Inflammatory macrophage treated with lipopolysaccharide for 1 hour (primary cell): ENCODE results near the gene SLC4A4.
A peak's percentile ranks its signal among the peaks of the same experiment; 100 is the strongest.

Source experiments
- DNase-seq, 2 donors: peaks; one replicate each; pipeline ENCODE4 v3.0.0-alpha.2; 2020 to 2022

SLC4A4 gene

GRCh38 chr4:71338846-71339593, at the start of gene SLC4A4:
Gene SLC4A4 (plus strand): TSS chr4:71339020.
- DNase-seq: peak; percentile 2 to 3

DNA sequence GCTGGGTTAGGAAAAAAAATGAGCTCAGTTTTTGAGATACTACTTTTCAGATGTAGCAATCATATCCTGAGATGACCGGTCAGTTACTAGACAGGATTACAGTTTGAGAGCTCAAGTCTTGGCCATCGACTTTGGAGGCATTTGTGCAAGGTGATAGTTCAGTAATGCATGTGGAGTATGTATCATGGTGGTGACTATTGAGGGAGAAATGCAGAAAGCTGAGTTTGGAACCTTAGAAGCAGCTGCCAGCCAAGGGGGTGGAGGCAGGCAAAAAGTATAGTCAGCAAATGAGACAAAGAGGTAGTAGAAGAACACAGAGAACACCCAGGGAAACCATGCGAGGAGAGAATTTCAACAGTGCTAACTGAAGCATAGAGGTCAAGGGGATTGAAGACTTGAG, 48.7 kb upstream of the SLC4A4 start:
- no peak for DNase-seq

- no peak for DNase-seq
Observed at GRCh38 chr4:71290476-71290875, 48.3 kb upstream of the SLC4A4 start.

DNA sequence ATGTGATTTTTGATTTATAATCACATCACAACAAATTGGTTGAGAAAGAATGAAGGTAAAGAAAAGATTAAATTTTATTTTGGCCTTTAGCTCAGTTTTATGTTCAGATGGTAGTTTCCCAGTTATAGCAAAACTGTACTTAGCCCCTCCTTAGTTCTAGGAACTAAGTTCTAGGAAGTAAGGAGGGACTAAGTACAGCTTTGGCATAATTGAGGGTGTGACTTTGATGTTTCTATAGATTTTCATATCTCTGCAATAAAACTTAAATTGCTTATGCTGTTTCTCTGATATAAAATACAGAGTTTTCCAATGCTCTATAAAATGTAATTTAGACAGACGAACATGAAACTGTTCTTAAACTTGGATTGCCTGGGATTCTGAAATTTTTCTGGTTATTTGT, 46.6 kb upstream of the SLC4A4 start:
- DNase-seq: no peak

DNA sequence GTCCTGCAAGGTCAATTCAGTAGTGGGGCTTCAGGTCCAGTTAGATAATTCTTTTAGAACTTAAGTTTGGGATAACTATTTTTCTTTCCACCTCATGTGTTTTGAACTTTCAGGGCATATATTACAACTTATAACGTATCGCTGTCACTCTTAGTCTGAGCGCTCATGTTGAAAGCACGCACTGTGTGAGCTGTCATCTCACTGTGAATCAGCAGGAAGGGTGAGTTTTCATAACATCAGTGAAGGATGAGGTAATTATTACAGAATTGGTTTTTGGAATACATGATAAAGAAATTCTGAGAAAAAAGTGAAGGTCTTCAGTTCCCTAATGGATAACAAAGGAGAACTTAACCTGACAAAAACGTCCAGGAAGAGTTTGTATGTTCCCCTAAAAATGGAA, 45.1 kb upstream of the SLC4A4 start:
- DNase-seq: peak; percentile 31 to 33

DNA sequence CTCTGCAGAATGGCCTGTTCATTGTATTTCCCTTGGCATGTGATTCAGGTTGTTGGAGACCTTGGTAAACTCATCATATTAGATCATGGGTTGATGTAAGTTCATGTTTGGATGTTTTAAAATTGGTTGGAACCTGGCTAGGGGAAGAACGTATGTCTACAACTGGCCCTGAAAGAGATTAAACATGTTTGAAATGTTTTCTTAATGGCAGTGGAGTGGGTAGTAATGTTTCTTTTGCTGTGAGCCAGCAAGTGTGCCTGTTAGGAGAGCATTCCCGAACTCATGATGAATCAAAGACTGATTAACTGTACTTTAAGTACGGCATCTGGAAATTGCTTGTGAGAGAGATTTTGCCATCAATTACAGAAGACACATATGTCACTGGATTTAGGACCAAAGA, 44.5 kb upstream of the SLC4A4 start:
- DNase-seq: no peak

DNA sequence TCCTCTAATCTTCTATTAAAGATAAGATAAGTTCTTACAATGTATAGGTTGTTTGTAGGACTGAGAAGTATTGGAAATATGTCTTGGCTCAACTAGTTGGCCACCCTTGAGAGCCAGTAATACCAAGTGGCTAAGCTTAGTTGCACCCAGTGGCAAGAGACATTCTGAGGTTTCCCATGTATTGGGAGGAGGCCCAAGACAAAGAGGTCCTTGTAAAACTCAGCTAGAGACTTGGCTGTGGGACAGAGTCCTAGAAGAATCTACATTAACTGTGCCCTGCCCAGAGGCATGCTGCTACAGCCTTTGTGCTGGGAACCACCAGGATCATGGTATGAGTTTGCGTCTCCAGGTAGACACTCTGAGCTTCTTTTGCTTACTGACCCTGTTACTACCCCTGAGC, 41.9 kb upstream of the SLC4A4 start:
- no peak for DNase-seq

DNA sequence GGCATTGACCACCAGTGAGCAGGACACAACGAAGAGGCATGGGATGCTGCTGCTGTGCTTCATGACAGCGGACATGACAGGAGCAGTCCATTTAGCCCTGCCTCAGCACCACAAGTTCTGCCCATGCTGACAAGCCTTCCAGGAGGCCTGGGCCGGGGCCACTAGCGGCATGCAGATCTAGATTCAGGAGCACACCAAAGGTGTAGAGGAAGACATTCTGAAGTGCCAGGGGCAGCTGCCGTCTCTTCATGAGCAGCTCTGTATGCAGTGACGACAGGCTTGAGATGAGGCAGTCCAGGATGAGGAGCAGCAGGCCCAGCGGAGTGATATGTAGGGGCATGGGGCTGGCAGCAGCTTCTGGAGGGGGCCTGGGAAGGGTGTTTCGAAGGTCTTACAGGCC, 38.5 kb upstream of the SLC4A4 start:
- no peak for DNase-seq

- no peak for DNase-seq
Observed at GRCh38 chr4:71300964-71301363, 37.9 kb upstream of the SLC4A4 start.

DNA sequence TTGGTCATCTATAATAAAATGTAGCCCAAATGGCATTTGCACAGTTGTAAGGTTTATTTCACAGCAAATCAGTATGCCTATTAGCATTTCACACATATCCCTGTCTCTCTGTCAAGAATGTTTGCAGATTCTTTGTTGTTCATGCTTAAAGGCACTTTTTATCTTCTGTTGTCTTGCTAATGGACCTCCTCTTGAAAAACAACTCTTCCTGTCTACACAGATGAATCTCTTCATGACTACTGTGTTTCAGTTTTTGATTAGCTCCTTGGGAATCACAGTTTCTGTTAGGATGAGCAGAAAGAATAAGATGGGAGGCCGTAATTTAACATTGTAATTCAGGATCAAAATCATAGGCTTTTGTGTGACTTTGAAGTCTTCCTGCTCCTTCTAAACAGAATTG, 35.5 kb upstream of the SLC4A4 start:
- no peak for DNase-seq

GRCh38 chr4:71303850-71304249, 35.0 kb upstream of the SLC4A4 start:
- DNase-seq: no peak

DNA sequence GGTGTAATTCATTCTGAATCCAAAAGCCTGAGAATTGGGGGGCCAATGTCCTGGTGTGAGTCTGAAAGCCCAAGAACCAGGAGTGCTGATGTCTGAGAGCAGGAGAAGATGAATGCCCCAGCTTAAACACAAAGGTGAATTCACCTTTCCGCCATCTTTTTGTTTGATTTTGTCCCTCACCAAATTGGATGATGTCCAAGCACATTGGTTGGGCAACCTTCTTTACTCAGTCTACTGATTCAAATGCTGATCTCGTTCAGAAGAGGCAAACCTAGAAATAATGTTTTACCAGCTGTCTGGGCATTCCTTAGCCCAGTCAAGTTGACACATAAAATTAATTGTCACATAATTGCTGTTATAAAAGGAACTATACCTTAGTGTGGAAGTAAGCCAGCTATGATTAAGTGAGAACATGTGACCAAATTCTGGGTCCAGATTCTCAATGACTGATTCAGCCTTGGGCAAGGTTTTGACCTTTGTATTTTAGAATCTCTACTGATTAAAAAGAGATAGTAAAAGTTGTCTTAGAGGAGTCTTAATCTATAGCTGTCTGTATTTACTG, 34.5 kb upstream of the SLC4A4 start:
- no peak for DNase-seq

DNA sequence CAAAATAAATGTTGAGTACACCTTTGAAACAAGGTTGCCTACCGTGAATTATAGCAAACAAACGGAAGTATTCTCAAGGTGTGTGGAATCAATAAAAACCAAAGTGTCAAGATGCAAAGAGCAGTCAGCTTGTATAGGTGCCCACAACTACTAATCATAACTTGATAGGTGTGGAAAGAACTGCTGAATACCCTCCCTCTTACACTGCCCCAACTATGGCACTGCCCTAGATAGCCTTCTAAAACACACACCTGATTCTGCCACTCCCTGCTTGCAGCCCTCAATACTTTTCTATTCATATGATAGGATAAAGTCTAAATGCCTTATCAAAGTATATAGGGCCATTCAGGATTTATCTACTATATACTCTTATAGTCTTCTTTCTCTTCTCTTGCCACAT, 31.1 kb upstream of the SLC4A4 start:
- DNase-seq: no peak

DNA sequence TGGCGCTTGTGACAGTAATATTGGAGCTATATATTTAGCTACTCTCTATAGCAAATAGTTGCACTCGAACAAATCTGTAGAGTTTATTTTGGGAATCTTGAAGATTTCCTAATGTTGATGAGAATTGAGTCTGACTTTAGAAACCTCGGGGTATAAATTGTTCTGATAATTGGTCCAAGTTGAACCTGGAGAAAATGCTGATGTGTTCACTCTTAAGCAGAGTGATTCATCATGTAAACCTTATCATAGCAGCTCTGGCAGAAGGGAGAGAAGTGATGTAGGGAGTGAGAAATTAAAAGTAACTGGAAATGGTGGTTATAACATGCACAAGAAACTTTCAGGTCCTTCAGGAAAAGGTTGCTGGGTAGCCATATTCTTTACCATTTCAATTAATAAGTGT, 16.4 kb upstream of the SLC4A4 start:
- no peak for DNase-seq

DNA sequence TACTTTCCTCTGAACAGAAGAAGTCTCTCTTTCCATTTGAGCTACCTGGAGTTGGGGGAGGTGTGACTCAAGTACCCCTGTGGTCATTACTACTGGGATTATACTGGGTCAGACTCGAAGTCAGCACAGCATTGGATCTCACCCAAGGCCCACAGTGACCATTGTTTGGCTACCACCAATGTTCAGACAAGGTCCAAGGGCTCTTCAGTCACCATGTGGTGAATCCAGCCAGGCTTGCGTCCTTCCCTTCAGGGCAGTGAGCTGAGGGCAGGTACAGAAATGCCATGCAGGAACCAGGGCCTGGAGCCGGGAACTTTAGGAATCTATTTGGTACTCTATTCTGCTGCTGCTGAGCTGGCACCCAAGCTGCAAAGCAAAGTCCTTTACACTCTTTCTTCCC, 5.5 kb upstream of the SLC4A4 start:
- no peak for DNase-seq

DNA sequence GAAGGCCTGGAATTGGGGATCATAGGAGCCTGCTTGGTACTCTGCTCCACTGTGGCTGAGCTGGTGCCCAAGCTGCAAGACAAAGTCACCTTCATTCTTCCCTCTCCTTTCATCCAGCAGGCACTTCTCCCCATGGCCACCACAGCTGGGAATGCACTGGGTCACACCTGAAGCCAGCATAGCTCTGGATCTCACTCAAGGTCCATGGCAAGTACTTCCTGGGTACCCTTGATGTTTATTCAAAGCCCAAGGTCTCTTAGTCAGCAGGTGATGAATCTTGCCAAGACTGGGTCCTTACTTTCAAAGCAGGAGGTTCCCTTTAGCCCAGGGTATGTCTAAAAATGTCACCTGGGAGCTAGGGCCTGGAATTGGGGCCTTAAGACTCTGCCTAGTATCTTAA, 4.9 kb upstream of the SLC4A4 start:
- no peak for DNase-seq

- no peak for DNase-seq
Observed at GRCh38 chr4:71334465-71334882, 4.3 kb upstream of the SLC4A4 start.

GRCh38 chr4:71343670-71344466, 5.0 kb downstream of the SLC4A4 start:
- no peak for DNase-seq

GRCh38 chr4:71346710-71347109, 7.9 kb downstream of the SLC4A4 start:
- DNase-seq: no peak

DNA sequence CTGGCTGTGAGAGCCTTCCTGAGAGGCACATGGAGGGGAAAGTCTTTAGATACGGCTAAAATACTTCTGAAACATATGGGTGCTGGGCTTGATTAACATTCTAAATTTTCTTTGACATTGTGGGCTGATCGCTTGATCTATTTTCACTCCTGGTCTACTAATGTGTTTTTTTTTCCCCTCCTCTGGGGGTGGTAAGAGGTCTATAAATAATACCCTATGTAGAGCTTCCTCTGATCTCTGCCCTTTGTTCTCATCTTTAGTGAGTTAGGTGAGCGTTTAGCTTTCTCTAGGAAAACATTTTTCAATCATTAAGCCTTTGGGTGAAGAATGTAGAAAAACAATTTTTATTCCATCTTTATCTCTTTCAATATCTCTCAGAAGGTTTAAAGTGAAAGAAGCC, 9.8 kb downstream of the SLC4A4 start:
- DNase-seq: no peak

GRCh38 chr4:71355045-71355444, 16.2 kb downstream of the SLC4A4 start:
- no peak for DNase-seq

- DNase-seq: no peak
Observed at GRCh38 chr4:71355971-71356370, 17.2 kb downstream of the SLC4A4 start.

- no peak for DNase-seq
Observed at GRCh38 chr4:71356924-71357663, 18.3 kb downstream of the SLC4A4 start.
